NCI-H446 treated with DMSO at 0.1 percent for 48 hours (cell line): ENCODE data around the gene ACBD3.
A peak's percentile ranks its signal among the peaks of the same experiment; 100 is the strongest.
"Not testable (repeated sequence)": the region's sequence is repeated elsewhere in the genome, so short reads cannot be mapped to it uniquely, and the experiment has no call there.

Experiments used
- DNase-seq: peaks from one replicate; lab custom pipeline; 2025; lab: John Stamatoyannopoulos, UW

Gene ACBD3

DNA sequence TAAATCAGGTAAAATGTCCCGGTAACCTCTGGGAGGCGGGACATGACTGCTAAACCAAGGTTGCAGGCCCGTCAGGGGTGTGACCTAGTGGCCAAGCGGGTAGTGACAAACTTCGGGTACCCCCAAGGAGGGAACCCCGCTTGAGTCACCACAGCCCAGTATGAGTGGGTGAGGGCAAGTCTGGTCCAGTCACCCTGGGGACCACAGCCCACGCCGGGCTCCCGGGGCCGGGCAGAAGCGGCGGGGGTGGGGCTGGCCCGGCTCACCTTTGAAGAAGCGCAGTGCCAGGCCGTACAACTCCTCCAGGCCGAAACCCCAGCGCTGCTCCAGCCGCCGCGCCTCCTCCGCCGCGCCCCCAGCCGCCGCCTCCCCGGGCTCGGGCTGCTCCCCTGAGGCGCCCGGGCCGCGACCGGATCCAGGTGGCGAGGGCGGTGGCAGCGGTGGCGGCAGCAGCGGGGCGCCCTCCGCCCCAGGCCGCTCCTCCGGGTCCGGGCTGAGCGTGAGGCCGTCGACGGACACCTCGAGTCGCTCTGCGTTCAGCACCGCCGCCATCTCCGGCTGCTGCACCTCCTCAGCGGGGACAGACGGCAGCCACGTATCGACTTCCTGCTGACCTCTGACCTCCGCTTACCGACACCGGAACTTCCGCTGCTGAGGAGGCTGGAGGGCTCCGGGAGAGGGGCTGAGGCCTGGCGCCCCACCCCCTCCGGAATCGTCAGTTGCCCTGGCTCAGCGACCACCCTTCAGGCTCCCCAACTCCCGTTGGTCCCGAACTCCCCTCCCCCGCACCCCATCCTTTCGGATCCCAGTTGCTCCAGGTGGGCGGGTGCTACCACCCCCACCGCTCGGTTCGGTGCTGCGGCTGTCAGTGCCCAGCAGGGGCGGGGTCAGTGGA, at the start of gene ACBD3:
Gene ACBD3, minus strand, starts transcription at position 618 of the 895 bp plus-strand sequence. Its CDS starts 66 bp downstream, at position 552.
- DNase-seq = peak; percentile 83

DNA sequence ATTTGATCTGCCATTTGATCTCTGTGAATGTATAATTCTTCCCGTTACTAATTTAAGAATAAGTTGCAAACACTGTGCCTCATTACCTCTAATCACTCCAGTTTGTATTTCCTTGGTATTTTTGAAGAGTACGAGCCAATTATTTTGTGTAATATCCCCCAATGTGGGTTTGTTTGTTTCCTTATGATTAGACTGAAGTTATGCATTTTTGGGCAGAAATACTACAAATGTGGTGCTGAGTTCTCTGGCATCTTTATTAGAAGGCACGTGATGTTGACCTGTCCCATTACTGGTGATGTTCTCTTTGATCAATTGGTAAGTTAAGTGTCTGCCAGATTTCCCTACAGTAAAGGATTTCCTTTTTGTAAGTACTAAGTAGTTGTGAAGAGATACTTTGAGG, 47.3 kb upstream of the ACBD3 start:
- DNase-seq = no peak

DNA sequence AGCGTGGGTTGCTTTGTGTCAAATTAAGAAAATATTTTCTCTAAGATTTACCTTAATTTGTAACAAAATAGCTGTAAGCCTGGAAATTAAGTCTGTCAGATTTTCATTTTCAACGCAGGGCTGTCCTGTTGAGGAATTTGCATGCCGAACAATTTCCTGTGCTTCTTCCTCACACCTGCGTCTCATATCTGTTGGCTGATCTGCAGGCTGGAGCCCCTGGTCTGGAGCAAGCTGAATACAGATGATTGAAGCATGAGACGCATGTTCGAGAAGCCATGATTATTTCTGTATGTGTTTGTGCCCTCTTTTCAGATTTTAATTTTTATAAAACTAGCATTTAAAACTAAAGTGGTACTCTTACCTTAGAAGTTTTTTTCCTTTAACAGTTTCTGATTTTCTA, 46.8 kb upstream of the ACBD3 start:
- DNase-seq = no peak

DNA sequence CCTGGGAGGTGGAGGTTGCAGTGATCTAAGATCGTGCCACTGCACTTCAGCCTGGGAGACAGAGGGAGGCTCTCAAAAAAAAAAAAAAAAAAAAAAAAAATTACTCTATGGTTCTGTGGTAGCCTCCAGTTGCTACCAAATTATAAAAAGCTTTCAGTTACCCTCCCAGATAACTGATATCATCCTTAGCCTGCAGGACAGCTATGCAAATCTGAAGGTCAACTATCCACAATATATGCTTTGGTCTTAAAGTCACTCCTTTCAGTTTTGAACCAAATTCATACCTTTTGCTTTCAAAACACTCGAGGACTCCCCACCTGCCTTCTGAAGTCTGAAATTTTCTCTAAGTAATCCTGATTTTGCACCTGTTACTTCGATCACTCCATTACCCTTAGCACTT, 40.1 kb upstream of the ACBD3 start:
- no peak for DNase-seq

DNA sequence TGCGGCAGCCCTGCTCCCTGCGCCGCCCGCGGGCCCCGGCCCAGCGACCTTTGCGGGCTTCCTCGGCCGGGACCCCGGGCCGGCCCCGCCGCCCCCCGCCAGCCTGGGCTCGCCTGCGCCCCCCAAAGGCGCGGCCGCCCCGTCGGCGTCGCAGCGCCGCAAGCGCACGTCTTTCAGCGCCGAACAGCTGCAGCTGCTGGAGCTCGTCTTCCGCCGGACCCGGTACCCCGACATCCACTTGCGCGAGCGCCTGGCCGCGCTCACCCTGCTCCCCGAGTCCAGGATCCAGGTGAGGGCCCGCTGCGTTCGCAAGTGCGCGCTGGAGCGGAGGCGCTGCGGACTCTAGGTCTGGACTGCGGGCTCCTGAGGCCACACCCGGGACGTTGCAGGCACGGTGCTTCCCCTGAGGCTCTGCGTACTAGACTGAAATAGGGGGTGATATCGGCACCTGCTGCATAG, 37.3 kb upstream of the ACBD3 start:
- no peak for DNase-seq

DNA sequence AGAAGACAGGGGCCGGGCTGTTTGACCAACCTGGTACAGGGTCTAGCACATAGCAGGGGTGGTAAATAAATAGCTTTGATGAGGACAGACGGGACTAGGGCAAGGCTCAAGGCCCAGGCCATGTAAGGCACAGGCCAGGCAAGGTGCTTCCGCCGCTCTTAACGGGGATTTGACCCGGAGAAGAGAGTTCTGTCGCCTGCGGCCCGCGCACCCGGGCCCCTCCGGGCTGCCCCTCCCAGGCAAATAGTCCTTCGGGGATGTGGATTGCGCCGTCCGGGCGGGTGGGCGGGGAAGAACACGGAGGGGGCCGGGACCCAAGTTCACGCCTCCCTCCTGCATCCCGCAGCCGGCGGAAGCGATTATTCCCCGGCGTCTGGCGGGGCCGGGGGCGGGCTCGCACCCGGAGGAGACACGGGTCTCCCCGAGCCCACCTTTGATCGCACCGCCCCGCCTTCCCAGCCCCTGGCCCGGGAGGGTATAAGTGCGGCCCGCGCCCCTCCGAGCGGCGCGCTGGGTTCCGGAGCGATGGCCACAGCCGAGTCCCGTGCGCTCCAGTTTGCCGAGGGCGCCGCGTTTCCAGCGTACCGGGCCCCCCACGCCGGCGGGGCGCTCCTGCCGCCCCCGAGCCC, 36.7 kb upstream of the ACBD3 start, which contains the start of gene MIXL1:
Gene MIXL1, plus strand, starts transcription at position 508 of the 629 bp plus-strand sequence. Its CDS starts 18 bp downstream, at position 526.
- no peak for DNase-seq

DNA sequence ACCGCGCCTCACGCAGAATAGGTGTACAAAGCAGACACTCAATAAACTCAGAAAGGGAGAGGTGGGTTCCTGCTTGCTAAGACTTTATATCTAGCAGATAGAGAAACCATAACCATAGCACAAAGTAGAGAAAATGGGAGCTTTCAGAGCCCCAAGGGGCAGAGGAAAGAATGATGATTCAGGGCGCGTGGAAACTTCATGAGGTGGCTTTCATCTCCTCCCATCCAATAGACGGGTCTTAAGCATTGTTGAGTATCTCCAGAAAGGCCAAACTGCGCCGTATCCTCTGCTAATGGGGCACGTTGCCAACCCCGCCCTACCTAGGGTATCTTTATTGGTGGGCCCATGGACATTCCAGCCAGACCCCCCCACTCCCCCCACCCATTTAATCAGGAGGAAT, 36.1 kb upstream of the ACBD3 start:
- DNase-seq = no peak

DNA sequence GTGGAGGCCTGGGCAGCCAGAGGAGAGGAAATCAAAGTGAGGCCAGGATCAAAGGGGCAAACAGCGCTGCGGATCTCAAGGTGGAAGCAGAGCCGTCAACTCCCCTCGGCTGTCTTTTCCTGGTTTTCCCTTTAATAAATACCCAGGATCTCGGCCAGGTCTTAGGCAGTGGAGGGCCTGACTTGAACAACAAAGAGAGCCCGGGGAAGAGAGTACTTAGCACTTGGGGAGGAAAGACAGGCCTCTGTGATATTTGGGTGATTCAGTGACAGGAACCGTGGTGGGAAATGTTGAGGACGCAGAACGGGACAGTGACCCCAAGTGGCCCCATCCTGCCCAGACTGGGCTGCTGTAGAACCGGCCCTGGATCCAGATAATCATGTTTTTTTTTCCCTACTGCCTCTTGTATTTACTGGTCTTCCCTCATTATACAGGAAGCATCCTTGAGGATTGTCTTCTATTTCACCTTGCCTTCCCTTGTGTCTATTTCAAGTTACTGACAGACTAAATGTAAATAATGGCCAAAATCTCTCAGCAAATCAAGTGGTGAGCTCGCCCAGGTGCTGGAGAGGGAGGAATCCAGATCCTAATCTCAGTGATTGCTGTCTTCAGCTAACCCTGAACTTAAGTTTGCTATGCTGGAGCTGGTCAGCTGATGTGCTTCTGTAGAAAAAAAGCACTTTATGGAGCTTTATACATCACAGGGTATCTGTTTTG, 34.1 kb upstream of the ACBD3 start:
- DNase-seq = no peak

DNA sequence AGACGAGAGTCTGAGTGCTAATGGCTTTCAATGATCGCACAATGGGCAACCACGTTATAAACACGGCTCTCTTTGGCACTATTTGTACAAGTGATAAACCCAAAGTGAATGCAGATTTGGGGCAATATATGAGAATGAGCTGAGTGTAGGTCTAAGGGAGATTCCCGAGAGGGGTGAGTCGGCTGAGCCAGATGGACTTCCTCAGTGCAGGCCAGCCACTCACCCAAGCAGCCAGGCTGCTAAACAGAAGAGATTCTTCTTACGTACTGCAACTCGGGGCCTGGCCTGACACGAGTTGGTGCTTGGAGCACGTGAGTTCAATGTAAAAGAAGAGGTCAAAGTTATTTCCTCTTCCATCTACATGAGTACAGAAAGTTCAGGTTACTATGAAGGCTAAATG, 30.7 kb upstream of the ACBD3 start:
- no peak for DNase-seq

DNA sequence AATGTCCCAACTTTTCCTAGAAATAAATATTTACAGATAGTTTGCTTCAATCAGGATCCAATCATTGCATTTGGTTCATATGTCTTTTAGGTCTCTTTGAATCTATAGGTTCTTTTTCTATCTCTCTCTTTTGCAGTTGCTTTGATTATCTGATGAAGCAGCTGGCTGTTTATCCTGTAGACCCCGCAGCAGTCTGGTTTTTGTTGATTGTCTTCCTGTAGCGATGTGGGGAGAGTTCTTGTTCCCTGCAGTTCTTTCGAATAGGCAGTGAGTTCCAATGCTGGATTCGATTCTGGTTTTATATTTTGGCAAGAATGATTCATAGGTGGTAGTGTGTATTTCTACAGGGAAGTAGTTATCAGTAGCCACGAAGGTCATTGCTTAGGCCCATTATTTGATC, 29.5 kb upstream of the ACBD3 start:
- no peak for DNase-seq

DNA sequence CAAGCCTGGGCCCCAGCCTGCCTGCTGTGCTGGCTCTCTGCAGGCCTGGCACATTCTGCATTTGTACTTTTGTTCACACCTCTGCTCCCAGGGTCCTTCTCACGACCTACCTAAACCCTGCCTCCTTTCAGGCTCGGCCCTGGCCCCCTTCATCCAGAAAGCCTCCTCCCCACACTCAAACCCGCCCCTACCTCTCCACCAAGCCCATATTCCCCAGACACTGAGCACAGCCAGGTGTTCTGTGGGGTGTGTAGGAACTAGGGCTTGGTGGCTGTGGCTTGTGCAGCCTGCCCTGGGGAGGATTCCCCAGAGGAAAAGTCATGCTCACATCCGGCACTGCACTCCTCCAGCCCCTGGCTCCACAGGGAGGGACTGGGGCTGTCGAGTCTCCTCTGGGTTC, 28.7 kb upstream of the ACBD3 start:
- DNase-seq = no peak

DNA sequence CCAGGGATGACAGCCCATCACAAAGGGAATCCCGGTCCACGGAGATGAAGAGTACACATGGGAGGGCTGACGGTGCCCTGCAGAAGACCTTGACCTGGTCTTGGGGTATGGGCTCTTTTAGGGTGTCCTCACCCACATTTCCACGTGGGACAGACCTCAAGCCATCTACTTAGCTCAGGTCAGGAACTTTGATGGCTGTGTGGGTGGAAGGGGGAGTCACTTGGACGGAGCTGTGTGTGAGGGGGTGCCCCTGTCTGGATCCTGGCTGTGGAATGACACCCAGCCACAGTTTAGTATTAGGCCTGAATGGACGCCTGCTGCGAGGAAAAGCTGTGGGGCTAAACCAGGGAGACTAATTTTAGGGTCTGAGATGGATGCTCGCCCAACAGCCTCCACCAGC, 26.0 kb upstream of the ACBD3 start:
- no peak for DNase-seq

DNA sequence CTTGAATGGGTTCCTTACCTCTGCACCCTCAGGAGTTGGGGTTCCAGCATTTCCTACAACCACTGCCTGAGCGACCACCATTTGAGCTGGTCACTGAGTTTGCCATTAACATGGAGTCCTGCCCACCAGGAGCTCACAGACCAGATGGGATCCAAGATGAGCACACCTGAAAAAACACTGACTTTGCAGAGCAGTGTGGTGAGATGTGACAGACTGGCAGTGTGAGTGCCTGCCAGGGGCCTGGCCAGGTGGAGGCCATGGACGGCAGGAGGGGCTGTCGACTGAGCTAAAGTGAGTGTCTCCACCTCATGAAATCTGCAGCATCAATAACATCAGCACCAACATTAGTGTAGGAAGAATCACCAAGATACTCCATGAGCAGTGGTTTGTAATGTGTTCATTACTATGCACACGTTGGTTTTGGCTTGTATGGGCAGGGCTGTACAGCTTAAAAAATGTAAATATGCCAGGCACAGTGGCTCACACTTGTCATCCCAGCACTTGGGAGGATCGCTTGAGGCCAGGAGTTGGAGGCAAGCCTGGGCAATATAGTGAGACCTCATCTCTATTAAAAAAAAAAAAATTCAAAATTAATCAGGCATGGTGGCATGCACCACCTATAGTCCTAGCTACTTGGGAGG, 24.8 kb upstream of the ACBD3 start:
- DNase-seq = no peak

DNA sequence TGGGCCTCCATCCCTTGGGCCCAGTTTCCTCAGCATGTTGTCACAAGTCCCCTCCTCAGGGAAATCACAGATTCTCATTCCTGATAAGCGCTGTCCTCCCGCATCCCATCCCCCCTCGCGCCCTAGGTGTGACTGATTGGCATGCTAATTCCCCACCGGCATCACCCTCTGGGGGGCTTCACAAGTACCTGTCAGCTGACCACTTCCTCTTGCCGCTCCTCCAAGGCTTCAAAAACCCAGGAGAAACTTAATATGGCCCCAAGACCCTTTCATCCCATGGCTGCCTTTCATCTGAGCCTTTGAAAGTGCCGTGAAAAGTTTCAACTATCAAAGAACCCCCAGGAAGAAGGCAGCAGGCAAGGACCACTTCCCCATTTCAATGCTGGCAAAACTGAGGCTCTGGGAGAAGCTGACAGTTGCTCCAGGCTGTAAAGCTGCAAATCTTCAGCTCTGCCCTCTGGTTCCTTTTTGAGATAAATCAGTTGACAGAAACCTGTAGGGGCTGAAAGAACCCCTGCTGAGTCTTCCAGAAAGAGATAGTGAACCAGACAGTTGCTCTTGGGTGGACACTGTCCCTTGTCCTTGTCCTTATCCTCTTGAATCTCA, 24.1 kb upstream of the ACBD3 start:
- no peak for DNase-seq

DNA sequence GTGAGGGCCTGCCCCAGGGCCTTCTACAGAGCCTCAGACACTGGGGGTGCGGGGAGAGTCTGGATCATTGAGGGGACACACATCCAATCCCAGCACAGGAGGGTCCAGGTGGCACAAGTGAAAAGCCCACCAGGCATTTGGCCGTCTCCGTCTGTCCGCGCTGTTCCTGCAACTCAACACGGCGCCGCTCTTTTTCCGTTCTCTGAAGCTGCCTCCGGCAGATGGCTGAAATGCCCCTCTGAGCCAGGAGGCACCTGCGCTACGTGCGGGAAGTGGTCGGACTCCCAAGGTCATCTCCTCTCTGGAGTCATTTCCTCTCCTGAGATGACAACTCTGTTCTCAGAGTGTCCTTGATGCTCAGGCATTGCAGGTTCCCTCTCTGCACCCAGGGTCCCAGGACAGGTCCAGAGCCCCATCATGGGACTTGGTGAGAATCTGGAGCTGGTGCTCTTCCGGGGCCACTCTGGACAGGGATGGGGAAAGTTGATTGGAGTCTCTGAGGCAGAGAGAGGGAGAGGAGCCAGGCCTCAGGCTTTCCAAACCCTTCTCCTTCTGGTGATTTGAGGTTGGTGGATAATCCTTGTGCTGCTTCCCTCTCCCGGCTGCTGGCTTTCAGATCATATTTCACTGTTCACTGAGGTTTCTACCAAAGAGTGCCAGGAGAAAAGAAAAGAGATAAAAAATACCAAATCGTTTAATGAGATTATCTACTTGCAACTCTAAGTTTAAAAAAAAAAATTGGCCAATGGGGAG, 22.9 kb upstream of the ACBD3 start:
- DNase-seq = no peak

DNA sequence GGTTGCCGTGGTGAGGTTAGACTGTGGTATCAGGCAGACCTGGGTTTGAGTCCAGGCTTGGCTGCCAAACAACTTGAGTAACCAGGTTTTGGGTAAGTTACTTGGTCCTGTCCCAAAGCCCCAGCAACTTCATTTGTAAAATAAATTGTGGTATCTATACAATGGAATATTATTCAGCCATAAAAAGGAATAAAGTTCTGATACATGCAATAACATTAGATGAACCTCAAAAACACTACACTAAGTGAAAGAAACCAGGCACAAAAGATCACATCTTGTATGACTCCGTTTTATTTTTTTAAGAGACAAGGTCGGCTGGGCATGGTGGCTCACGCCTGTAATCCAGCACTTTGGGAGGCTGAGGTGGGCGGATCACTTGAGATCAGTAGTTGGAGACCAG, 20.5 kb upstream of the ACBD3 start:
- DNase-seq = no peak

DNA sequence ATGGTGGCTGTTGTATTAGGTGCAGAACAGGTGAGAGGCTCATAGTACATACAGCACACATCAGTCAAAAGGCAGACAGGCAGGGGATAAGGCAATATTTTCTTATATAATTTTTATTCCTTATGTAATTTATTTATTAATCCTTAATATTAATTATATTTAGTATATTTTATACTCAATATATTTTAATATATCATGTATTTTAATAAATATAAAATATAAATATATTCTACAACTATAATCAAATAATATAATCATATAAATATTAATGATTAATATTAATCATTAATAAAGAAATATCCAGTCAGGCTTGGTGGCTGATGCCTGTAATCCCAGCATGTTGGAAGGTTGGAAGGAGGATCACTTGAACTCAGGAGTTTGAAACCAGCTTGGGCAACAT, 17.7 kb upstream of the ACBD3 start:
- DNase-seq = no peak

DNA sequence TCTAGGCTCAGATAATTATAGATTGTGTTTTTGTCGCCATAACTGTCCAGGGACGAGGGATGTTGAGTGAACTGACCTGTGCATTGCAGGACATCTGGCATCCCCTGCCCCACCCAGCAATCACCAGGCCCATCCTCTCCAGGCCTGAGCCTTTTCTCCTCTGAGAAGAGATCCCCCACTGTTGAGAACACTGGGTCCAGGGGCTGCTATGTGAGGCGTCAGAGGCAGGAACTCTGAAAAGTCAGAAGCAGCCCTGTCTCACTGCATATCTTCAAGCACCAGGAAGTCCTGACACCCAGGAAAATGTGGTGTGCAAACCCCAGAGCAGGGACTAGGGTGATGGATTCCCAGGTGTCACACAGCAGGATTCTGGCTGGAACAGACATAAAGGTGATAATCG, 17.1 kb upstream of the ACBD3 start:
- DNase-seq = no peak

DNA sequence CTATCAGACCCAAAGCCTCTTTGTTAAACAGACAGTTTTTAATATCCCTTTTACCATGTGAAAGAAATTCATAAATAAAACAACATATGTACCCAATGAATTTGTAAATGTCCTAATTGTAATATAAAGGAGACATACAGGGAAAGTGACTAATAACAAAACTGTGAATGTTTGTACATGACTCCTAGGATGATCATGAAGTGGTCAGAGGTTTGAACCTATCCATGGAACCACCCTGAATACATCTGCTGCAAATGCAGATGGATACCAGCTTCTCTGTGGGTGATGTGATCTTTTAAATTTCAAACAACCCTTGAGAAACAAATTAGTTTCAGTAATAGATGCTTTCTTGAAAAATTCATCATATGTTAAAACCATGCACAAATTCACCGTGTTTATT, 16.7 kb upstream of the ACBD3 start:
- DNase-seq = no peak

DNA sequence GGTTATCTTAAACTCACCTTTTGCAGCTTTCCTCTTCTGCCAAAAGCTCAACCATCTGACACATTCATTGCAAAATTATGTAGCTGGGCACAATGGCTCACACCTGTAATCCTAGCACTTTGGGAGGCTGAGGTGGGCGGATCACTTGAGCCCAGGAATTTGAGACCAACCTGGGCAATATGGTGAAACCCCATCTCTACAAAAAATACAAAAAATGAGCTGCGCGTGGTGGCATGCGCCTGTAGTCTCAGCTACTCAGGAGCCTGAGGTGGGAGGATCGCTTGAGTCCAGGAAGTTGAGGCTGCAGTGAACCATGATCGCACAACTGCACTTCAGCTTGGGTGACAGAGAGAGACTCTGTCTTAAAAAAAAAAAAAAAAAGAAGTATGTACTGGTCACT, 16.1 kb upstream of the ACBD3 start:
- DNase-seq = not testable (repeated sequence)

DNA sequence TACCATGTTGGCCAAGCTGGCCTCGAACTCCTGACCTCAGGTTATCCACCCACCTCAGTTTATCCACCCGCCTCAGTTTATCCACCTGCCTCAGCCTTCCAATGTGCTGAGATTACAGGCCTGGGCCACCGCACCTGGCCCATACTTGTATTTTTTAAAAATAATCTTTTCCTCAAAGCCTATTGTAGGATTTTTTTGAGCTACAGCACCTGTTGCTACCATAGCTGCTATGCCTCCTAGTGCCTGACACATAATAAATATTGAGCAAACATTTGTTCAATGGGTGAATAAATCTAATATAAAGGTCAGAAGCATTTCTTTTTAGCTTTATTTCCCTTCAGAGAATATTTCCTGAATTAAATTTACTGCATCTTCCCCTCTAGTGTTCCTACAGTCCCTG, 15.7 kb upstream of the ACBD3 start:
- DNase-seq = no peak
